AG04450 (cell line): Measurements from ENCODE around the gene COX19. TPM values are rescaled to one million over a fixed set of nuclear protein-coding genes. Genes with fewer than 3 reads are reported as not detected.
A peak's percentile ranks its signal among the peaks of the same experiment; 100 is the strongest.

Experiments used
- CTCF ChIA-PET: fragments of 300-600, 350-600 bp; formaldehyde crosslinking; extraction: SDS; loops from one replicate; lab custom pipeline; 2022; ENCODE audit warnings: antibody characterized with exemption, inconsistent platforms; lab: Charles Lee
- POLR2A ChIA-PET: fragments of 350-600 bp; formaldehyde crosslinking; extraction: SDS; loops from one replicate; lab custom pipeline; 2021; ENCODE audit warnings: antibody characterized with exemption, inconsistent platforms; lab: Yijun Ruan, JAX
- DNase-seq: peaks from one replicate; pipeline ENCODE4 v3.0.0-alpha.2; 2011; ENCODE audit warnings: low read depth, low spot score
- H3K27ac ChIP-seq: one replicate; pipeline ENCODE4 v1.5.1; 2012; ENCODE audit warnings: low read depth, low read length, control low read depth
- H3K27me3 ChIP-seq: one replicate; pipeline ENCODE4 v1.6.0; 2012; ENCODE audit warnings: low read length; ENCODE audit not compliant: control insufficient read depth, insufficient read depth
- H3K4me3 ChIP-seq: 2 replicates; pipeline ENCODE4 v1.5.1; 2011; ENCODE audit warnings: mild to moderate bottlenecking, low read depth, low read length, control low read depth
- H3K9me3 ChIP-seq: 2 replicates; pipeline ENCODE4 v1.5.1; 2012; ENCODE audit warnings: low read length; ENCODE audit not compliant: control insufficient read depth, insufficient read depth
- CTCF ChIP-seq: IDR thresholded peaks from 2 replicates; pipeline ENCODE4 v1.5.1; 2011; ENCODE audit warnings: low read depth, low read length, control low read depth, inconsistent platforms
- polyA plus RNA-seq: library from polyadenylated mRNA; depleted of rRNA; stranded (reverse); fragments of >200 nt; gene quantifications from 2 replicates; pipeline ENCODE4 v1.2.3, GENCODE V29; 2011

Gene COX19
- polyA plus RNA-seq, 1 experiment: 6.8 TPM

GRCh38 chr7:986766-987751, 11.7 kb upstream of the COX19 start:
- ChIA-PET POLR2A (interaction anchor here (1.2 kb wide), 1 partner anchor 12 kb away, joined by 9 read pairs; the partner anchor contains the start of gene COX19), CTCF (interaction anchor here (0.6 kb wide), 1 partner anchor 1481 kb away, joined by 3 read pairs; no protein-coding TSS in a partner anchor)
- DNase-seq: no peak
- no peak for TF ChIP-seq CTCF
- H3K27me3 ChIP-seq: peaks cover 12% of the 10 kb centered on the region
- H3K9me3 ChIP-seq: no peaks in the 10 kb centered on the region; the same call in 1 of the 2 replicates
- H3K27ac ChIP-seq: peak overlapping the region; percentile 21
- H3K4me3 ChIP-seq: no peak overlapping the region

- CTCF ChIA-PET: interaction anchor here (1.4 kb wide), 1 partner anchor 79 kb away, joined by 4 read pairs; no protein-coding TSS in a partner anchor
- POLR2A ChIA-PET: interaction anchor here (0.5 to 1.2 kb wide), 2 partner anchors 11 to 369 kb away, joined by 3 to 9 read pairs; partner anchors contain the start of gene COX19
- H3K27ac ChIP-seq: no peak overlapping the region
- peaks cover 8% of the 10 kb centered on the region for H3K27me3 ChIP-seq
- no peak overlapping the region for H3K4me3 ChIP-seq
- TF ChIP-seq CTCF: no peak
- no peak for DNase-seq
- no peaks in the 10 kb centered on the region; the same call in 1 of the 2 replicates for H3K9me3 ChIP-seq
These were observed 10.8 kb upstream of the COX19 start for GRCh38 chr7:985915-986741.

- ChIA-PET POLR2A (no interaction called here), CTCF (interaction anchor here (1.4 kb wide), 1 partner anchor 80 kb away, joined by 4 read pairs; no protein-coding TSS in a partner anchor)
- no peak overlapping the region for H3K27ac ChIP-seq
- DNase-seq: no peak
- no peaks in the 10 kb centered on the region; the same call in 1 of the 2 replicates for H3K9me3 ChIP-seq
- peaks cover 8% of the 10 kb centered on the region for H3K27me3 ChIP-seq
- TF ChIP-seq CTCF: no peak
- H3K4me3 ChIP-seq: no peak overlapping the region
These were observed 9.7 kb upstream of the COX19 start for GRCh38 chr7:985127-985416.

GRCh38 chr7:984361-985126, 9.2 kb upstream of the COX19 start:
- CTCF ChIA-PET: interaction anchor here (1.4 kb wide), 1 partner anchor 81 kb away, joined by 4 read pairs; no protein-coding TSS in a partner anchor
- TF ChIP-seq CTCF: no peak

More at GRCh38 chr7:984361-985126, 9.2 kb upstream of the COX19 start:
- no peaks in the 10 kb centered on the region; the same call in 1 of the 2 replicates for H3K9me3 ChIP-seq
- POLR2A ChIA-PET: no interaction called here
- no peak overlapping the region for H3K27ac ChIP-seq
- no peak overlapping the region for H3K4me3 ChIP-seq
- peaks cover 8% of the 10 kb centered on the region for H3K27me3 ChIP-seq
- no peak for DNase-seq
